ENCODE data around the gene YARS2. TPM values are rescaled to one million over a fixed set of nuclear protein-coding genes. Genes with fewer than 3 reads are reported as not detected.

YARS2 gene
- total and polyA plus RNA-seq, 3 donors from 2014 or later: 13.9 to 29.8 (median 19.5) TPM

DNA sequence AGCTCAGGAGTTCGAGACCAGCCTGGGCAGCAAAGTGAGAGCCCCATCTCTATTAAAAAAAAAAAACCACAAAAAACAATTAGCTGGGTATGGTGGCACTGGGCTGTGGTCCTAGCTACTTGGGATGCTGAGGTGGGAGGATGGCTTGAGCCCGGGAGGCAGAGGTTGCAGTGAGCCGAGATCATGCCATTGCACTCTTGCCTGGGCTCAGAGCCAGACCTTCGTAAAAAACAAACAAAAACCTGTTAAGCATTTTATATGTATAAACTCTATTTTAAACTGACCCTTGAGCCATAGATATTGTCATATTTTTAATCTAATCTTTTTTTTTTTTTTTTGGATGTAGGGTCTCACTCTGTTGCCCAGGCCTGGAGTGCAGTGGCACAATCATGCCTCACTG, 40.9 kb downstream of the YARS2 start:
- Histone ChIP-seq H3K4me3 (no peak overlapping the region), H3K27ac (no peak overlapping the region), H3K27me3 (no peaks in the 10 kb centered on the region), H3K36me3 (ENCODE audit: low read depth, missing control alignments) (no peaks in the 10 kb centered on the region), H3K9me3 (no peaks in the 10 kb centered on the region), H3K4me1 (no peaks in the 10 kb centered on the region)
- WGBS, 2 donors: 85 to 97% methylated on average over 4 of the region's 4 CpGs
- intact Hi-C loops (cut with DNase I; ENCODE audit: low total_unique reads): no loop called here
- no peak for TF ChIP-seq POLR2A (IDR thresholded peaks at IDR 0.05)
- TF ChIP-seq, protein P1, sequence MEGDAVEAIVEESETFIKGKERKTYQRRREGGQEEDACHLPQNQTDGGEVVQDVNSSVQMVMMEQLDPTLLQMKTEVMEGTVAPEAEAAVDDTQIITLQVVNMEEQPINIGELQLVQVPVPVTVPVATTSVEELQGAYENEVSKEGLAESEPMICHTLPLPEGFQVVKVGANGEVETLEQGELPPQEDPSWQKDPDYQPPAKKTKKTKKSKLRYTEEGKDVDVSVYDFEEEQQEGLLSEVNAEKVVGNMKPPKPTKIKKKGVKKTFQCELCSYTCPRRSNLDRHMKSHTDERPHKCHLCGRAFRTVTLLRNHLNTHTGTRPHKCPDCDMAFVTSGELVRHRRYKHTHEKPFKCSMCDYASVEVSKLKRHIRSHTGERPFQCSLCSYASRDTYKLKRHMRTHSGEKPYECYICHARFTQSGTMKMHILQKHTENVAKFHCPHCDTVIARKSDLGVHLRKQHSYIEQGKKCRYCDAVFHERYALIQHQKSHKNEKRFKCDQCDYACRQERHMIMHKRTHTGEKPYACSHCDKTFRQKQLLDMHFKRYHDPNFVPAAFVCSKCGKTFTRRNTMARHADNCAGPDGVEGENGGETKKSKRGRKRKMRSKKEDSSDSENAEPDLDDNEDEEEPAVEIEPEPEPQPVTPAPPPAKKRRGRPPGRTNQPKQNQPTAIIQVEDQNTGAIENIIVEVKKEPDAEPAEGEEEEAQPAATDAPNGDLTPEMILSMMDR (IDR thresholded peaks at IDR 0.05): no peak
- no peak for DNase-seq

DNA sequence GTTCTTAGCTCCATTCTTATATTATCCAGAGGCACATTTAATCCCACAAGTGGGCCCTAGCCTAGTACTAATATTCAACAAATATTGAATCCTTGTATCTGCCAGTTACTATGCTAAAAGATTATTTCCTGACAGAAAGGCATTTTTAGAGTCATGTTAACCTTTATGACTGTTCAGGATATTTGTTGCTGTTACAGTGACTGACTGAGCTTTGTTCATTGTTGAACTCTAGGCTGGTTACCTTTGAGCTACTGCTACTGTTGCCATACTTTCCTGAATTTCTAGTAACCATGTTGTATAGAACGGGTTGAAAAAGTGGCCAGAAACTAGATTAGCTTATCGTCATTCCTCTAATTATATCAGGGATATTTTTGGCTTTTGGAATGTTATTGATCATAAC, 46.8 kb downstream of the YARS2 start:
- no peak overlapping the region for H3K27ac ChIP-seq
- H3K4me1 ChIP-seq: no peaks in the 10 kb centered on the region
- no peak overlapping the region for H3K4me3 ChIP-seq
- 69 to 80% methylated on average over 2 of the region's 2 CpGs for WGBS, 2 donors
- no peaks in the 10 kb centered on the region for H3K27me3 ChIP-seq
- no peak for TF ChIP-seq POLR2A (IDR thresholded peaks at IDR 0.05)
- TF ChIP-seq, protein P1 (IDR thresholded peaks at IDR 0.05): no peak
- intact Hi-C loops (cut with DNase I; ENCODE audit: low total_unique reads): no loop called here
- H3K36me3 ChIP-seq (ENCODE audit: low read depth, missing control alignments): no peaks in the 10 kb centered on the region
- no peak for DNase-seq
- H3K9me3 ChIP-seq: no peaks in the 10 kb centered on the region

DNA sequence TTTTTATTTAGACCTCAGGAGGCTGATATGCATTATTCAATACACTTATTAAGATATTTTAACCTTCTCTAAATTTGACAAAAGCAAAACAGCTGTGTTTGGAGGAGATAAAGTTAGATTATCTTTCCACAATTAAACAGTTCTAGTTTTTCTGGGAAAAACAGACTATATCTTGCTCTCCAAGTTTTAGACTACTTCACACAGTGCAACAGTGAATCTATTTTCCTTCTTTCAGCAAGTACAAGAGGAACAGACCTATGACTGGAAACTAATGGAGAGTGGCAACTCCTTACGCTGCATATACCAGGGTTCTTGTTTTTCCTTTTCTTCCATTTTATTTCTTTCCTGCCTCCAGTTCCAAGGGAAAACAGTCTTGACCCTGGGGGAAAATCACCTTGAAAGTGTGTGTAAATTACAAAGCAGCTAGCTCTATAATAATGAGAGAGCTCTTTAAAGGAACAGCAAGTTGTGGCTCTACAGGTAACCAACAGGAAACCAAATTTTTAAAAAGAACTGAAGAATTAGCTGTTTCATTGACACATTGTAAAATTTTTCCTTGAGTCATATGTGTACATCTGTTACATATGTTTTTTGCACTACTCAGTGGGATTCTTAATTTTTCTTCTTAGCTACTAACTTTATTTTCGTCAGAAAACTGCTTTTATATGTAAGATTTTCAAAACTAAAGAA, 49.2 kb downstream of the YARS2 start:
- intact Hi-C loops (cut with DNase I; ENCODE audit: low total_unique reads): no loop called here
- TF ChIP-seq, protein P1 (IDR thresholded peaks at IDR 0.05): no peak
- TF ChIP-seq POLR2A (IDR thresholded peaks at IDR 0.05): no peak
- Histone ChIP-seq H3K36me3 (ENCODE audit: low read depth, missing control alignments) (no peaks in the 10 kb centered on the region), H3K9me3 (no peaks in the 10 kb centered on the region), H3K27me3 (no peaks in the 10 kb centered on the region), H3K4me3 (no peak overlapping the region), H3K4me1 (no peaks in the 10 kb centered on the region), H3K27ac (no peak overlapping the region)
- WGBS, 2 donors: 71 to 81% methylated on average over 2 of the region's 2 CpGs
- no peak for DNase-seq

DNA sequence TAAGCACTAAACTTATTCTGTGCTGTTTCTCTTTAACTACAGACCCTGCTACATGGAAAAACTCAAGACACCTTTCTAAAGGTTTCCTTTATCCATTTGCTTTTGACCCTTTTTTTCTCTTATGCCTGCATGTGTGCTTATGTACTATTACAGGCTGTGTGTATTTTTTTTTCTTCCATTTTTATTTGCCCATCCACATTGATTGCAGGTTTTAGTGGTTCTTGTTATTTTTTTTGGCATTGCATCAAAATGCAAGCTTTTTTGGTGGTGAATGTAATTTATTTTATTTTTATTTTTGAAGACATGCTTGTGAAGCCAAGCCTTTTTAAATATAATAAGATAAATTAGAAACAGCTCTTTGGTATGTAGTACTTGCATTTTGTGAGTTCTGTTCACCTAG, 49.9 kb downstream of the YARS2 start:
- TF ChIP-seq, protein P1 (IDR thresholded peaks at IDR 0.05): no peak
- no peak for TF ChIP-seq POLR2A (IDR thresholded peaks at IDR 0.05)
- DNase-seq: no peak
- Histone ChIP-seq H3K27me3 (no peaks in the 10 kb centered on the region), H3K9me3 (no peaks in the 10 kb centered on the region), H3K27ac (no peak overlapping the region), H3K4me3 (no peak overlapping the region), H3K4me1 (no peaks in the 10 kb centered on the region), H3K36me3 (ENCODE audit: low read depth, missing control alignments) (no peaks in the 10 kb centered on the region)
- intact Hi-C loops (cut with DNase I; ENCODE audit: low total_unique reads): no loop called here

DNA sequence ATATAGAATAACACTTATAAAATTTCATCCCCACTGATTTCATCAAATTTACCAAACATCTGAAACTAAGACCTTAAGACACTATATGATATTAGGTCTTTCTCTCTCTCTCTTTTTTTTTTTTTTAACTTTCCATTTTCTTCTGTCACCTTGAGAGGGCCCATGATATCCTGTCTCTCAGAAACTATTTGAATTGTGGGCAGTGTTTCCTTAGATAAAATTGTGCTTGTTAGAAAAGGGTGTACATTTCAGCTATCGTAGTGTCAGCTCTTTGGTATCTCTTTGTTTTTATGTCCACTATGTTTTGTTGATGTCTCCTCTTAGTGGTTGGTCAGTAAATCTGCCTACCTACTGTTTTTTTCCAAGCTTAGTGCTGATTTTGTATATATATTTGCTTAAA, 52.8 kb downstream of the YARS2 start:
- Histone ChIP-seq H3K27ac (no peak overlapping the region), H3K4me1 (no peaks in the 10 kb centered on the region), H3K27me3 (no peaks in the 10 kb centered on the region), H3K36me3 (ENCODE audit: low read depth, missing control alignments) (no peaks in the 10 kb centered on the region), H3K4me3 (no peak overlapping the region), H3K9me3 (no peaks in the 10 kb centered on the region)
- intact Hi-C loops (cut with DNase I; ENCODE audit: low total_unique reads): no loop called here
- TF ChIP-seq, protein P1 (IDR thresholded peaks at IDR 0.05): no peak
- no peak for TF ChIP-seq POLR2A (IDR thresholded peaks at IDR 0.05)
- WGBS, 2 donors: 56 to 84% methylated on average over 1 of the region's 1 CpG
- no peak for DNase-seq

Data from testis (tissue), 3 donors.